GM12878 (cell line): Measurements from ENCODE around the gene NR6A1. TPM values are rescaled to one million over a fixed set of nuclear protein-coding genes. Genes with fewer than 3 reads are reported as not detected.

Source experiments
- ATAC-seq: fragments of 200-7000 bp; cut with Tn5 transposase; 3 replicates; pipeline ENCODE4 v1.9.1; 2020; ENCODE audit warnings: mild to moderate bottlenecking, moderate library complexity
- BruUV-seq: library from RNA; stranded (reverse); fragments of 400-500 nt; replicated peaks from 2 replicates; lab custom pipeline; 2021; lab: Mats Ljungman, UMichigan
- CTCF ChIA-PET: fragments of 300-600 bp; sonication (Branson Sonifier 250); formaldehyde crosslinking; extraction: SDS; loops from one replicate; lab custom pipeline; 2021; ENCODE audit warnings: inconsistent platforms; lab: Yijun Ruan, JAX
- POLR2A ChIA-PET: fragments of 350-600 bp; formaldehyde crosslinking; extraction: SDS; loops from one replicate; lab custom pipeline; 2021; ENCODE audit warnings: inconsistent platforms; lab: Charles Lee
- RAD21 ChIA-PET: fragments of 300-600 bp; sonication (Branson Sonifier 250); formaldehyde crosslinking; loops from one replicate; lab custom pipeline; 2023; ENCODE audit warnings: antibody characterized with exemption; ENCODE audit not compliant: unreplicated experiment; lab: Charles Lee
- SMC1A ChIA-PET: fragments of 300-600 bp; sonication (Branson Sonifier 250); formaldehyde crosslinking; loops from one replicate; lab custom pipeline; 2023; ENCODE audit not compliant: unreplicated experiment, uncharacterized antibody; lab: Charles Lee
- DNase-seq: peaks from one replicate; pipeline ENCODE4 v3.0.0-alpha.2; 2011; ENCODE audit warnings: low read depth, low spot score
- FAIRE-seq: peaks from 3 replicates; lab custom pipeline; 2011; peaks lifted over from hg19 to GRCh38; lab: Jason Lieb, UNC
- H2AFZ ChIP-seq: 2 replicates; pipeline ENCODE4 v1.6.0; 2011; ENCODE audit warnings: low read depth, low read length, control low read depth; ENCODE audit not compliant: control insufficient read depth
- H3K27ac ChIP-seq: 2 replicates; pipeline ENCODE4 v1.5.1; 2011; ENCODE audit warnings: control low read depth; ENCODE audit not compliant: control insufficient read depth, insufficient read depth
- H3K27me3 ChIP-seq, 2 experiments: replicated peaks in 1 of 2; 2 replicates each; pipeline versions ENCODE4 v1.6.0 to v1.6.1; 2011; ENCODE audit warnings: low read length in 1 of 2; ENCODE audit not compliant: control insufficient read depth in 2 of 2, insufficient read depth in 2 of 2
- H3K36me3 ChIP-seq, 2 experiments: 2 replicates each; pipeline ENCODE4 v1.5.1; 2011; ENCODE audit warnings: low read length in 1 of 2; ENCODE audit not compliant: control insufficient read depth in 2 of 2, insufficient read depth in 2 of 2
- H3K4me1 ChIP-seq: 2 replicates; pipeline ENCODE4 v1.6.1; 2011; ENCODE audit warnings: mild to moderate bottlenecking, low read length, moderate library complexity, mixed read lengths; ENCODE audit not compliant: control insufficient read depth, insufficient read depth
- H3K4me2 ChIP-seq: 2 replicates; pipeline ENCODE4 v1.6.0; 2011; ENCODE audit warnings: control low read depth; ENCODE audit not compliant: control insufficient read depth, insufficient read depth
- H3K4me3 ChIP-seq: fragments of 200-600 bp; sonication (generic); 2 replicates; pipeline ENCODE4 v1.5.1; 2016
- H3K79me2 ChIP-seq: 2 replicates; pipeline ENCODE4 v1.6.0; 2011; ENCODE audit warnings: low read length; ENCODE audit not compliant: control insufficient read depth, insufficient read depth
- H3K9ac ChIP-seq: 2 replicates; pipeline ENCODE4 v1.8.0; 2011; ENCODE audit warnings: low read length, control low read depth, mixed read lengths; ENCODE audit not compliant: control insufficient read depth, insufficient read depth
- H3K9me3 ChIP-seq: replicated peaks from 3 replicates; pipeline ENCODE4 v1.5.1; 2011; ENCODE audit warnings: mild to moderate bottlenecking, low read length; ENCODE audit not compliant: control insufficient read depth, insufficient read depth
- H4K20me1 ChIP-seq: 2 replicates; pipeline ENCODE4 v1.6.0; 2011; ENCODE audit not compliant: control insufficient read depth, insufficient read depth
- EP300 ChIP-seq, 2 experiments: fragments of 150-350 bp in 1 of 2; IDR thresholded peaks; 2 replicates each; pipeline ENCODE4 v1.6.1; 2011 to 2012; ENCODE audit warnings: low read depth in 2 of 2, low read length in 2 of 2, borderline replicate concordance in 1 of 2, improper control_type of control experiment in 1 of 2, inconsistent platforms in 1 of 2; ENCODE audit not compliant: control insufficient read depth in 1 of 2
- ETV6 ChIP-seq, 2 experiments: fragments of 450-650 bp in 1 of 2; IDR thresholded peaks in 1 of 2; conservative IDR thresholded peaks in 1 of 2; 2 replicates each; pipeline ENCODE4 v1.6.1; 2014; ENCODE audit warnings: antibody characterized with exemption in 1 of 2, borderline replicate concordance in 1 of 2, low read depth in 1 of 2, mild to moderate bottlenecking in 1 of 2, moderate library complexity in 1 of 2
- MEF2B ChIP-seq: fragments of 450-650 bp; IDR thresholded peaks from 2 replicates; pipeline ENCODE4 v1.6.1; 2018; ENCODE audit warnings: mild to moderate bottlenecking, moderate library complexity; ENCODE audit not compliant: partially characterized antibody, poor library complexity, severe bottlenecking
- NFYB ChIP-seq: IDR thresholded peaks from 2 replicates; pipeline ENCODE4 v1.6.1; 2011; ENCODE audit warnings: low read depth, mild to moderate bottlenecking, low read length, improper control_type of control experiment, moderate library complexity; ENCODE audit not compliant: insufficient read depth
- PML ChIP-seq: IDR thresholded peaks from 2 replicates; pipeline ENCODE4 v1.6.1; 2012; ENCODE audit warnings: low read length, inconsistent platforms
- RAD21 ChIP-seq: IDR thresholded peaks from 2 replicates; pipeline ENCODE4 v1.6.1; 2011; ENCODE audit warnings: mild to moderate bottlenecking, low read depth, low read length, moderate library complexity; ENCODE audit not compliant: insufficient read depth
- SREBF2 ChIP-seq: IDR thresholded peaks from 2 replicates; pipeline ENCODE4 v1.6.1; 2012; ENCODE audit warnings: mild to moderate bottlenecking, low read length
- TAF1 ChIP-seq: IDR thresholded peaks from 2 replicates; pipeline ENCODE4 v1.6.1; 2011; ENCODE audit warnings: mild to moderate bottlenecking, low read depth, low read length, borderline replicate concordance
- WGBS: methylation state at CpG from one replicate; pipeline ENCODE4 v1.1.6; 2016; ENCODE audit warnings: low lambda C conversion rate; ENCODE audit not compliant: insufficient replicate concordance, insufficient coverage; ENCODE audit errors: missing lambda C conversion rate; 5-methylcytosine and 5-hydroxymethylcytosine counted together
- in situ Hi-C: fragments of 300-500 bp; cut with MboI; formaldehyde crosslinking; loops from 9 replicates; pipeline ENCODE4 v1.14.3; 2018; ENCODE audit warnings: mixed read lengths
- intact Hi-C: fragments of 100-400 bp; cut with micrococcal nuclease; formaldehyde crosslinking; loops from one replicate; pipeline ENCODE4 v1.14.2; 2022; ENCODE audit not compliant: unreplicated experiment
- polyA plus RNA-seq, 11 experiments: library from polyadenylated mRNA; depleted of rRNA in 4 of 11; unstranded in 6 of 11; stranded (reverse) in 5 of 11; fragments of >200 nt; fragmentation: Nextera tagmentation in 4 of 11; fragmentation: Illumina TruSeq in 1 of 11; extraction: Ambion mirVana in 4 of 11; extraction: Trizol in 1 of 11; gene quantifications; 1 replicate in 1 of 11; 2 replicates in 10 of 11; pipeline versions ENCODE4 v1.2.1 to v1.2.3, GENCODE V29; 2011 to 2016; ENCODE audit warnings: inconsistent platforms in 2 of 11, missing spikeins in 2 of 11, low read depth in 1 of 11
- total RNA-seq, 4 experiments: library from RNA; depleted of rRNA in 3 of 4; stranded (reverse); fragments of >200 nt in 3 of 4; fragmentation: Illumina TruSeq in 1 of 4; extraction: Trizol in 1 of 4; gene quantifications; 2 replicates each; pipeline versions ENCODE4 v1.2.1 to v1.2.3, GENCODE V29; 2013 to 2021
- TF ChIP-seq, protein P1 (sequence below): IDR thresholded peaks from 2 replicates; pipeline ENCODE4 v1.6.1; 2011; ENCODE audit warnings: borderline replicate concordance, low read depth, mild to moderate bottlenecking, moderate library complexity, low read length; ENCODE audit not compliant: insufficient read depth, poor library complexity, severe bottlenecking
- TF ChIP-seq, protein P2 (sequence below): fragments of 450-650 bp; IDR thresholded peaks from 2 replicates; pipeline ENCODE4 v1.6.1; 2016; ENCODE audit warnings: mild to moderate bottlenecking

Gene NR6A1
- total and polyA plus RNA-seq, 10 of the 15 experiments (the other 5 are each of a cell fraction or from before 2014, with no cell fraction given) = 1.2 to 9.2 (median 4.6) TPM

- RAD21 ChIA-PET = interaction anchor here (0.7 kb wide), 1 partner anchor 13 kb away, joined by 3 read pairs; no protein-coding TSS in a partner anchor
- 72% methylated on average over 4 of the region's 4 CpGs for WGBS
- no peak for FAIRE-seq
Measured at GRCh38 chr9:124567362-124567761, 203.7 kb downstream of the NR6A1 start.

More at GRCh38 chr9:124567362-124567761, 203.7 kb downstream of the NR6A1 start:
- Histone ChIP-seq H3K9ac (no peak overlapping the region), H3K27ac (no peak overlapping the region), H3K9me3 (no peaks in the 10 kb centered on the region), H3K36me3 (no peaks in the 10 kb centered on the region), H3K27me3 (no peaks in the 10 kb centered on the region)
- no peak for ATAC-seq
- in situ Hi-C loops = no loop called here
- TF ChIP-seq RAD21 (no peak), MEF2B (no peak), PML (no peak), SREBF2 (no peak), NFYB (no peak), TAF1 (no peak), ETV6 (conservative IDR thresholded peaks at IDR 0.05 in 1 of 2, IDR thresholded peaks at IDR 0.05 in 1 of 2; ENCODE audit: borderline replicate concordance in 1 of 2, low read depth in 1 of 2) (no peak), EP300 (IDR thresholded peaks at IDR 0.05; ENCODE audit: borderline replicate concordance in 1 of 2, control insufficient read depth in 1 of 2, low read depth in 2 of 2, low read length in 2 of 2) (no peak)
- TF ChIP-seq, protein P1, sequence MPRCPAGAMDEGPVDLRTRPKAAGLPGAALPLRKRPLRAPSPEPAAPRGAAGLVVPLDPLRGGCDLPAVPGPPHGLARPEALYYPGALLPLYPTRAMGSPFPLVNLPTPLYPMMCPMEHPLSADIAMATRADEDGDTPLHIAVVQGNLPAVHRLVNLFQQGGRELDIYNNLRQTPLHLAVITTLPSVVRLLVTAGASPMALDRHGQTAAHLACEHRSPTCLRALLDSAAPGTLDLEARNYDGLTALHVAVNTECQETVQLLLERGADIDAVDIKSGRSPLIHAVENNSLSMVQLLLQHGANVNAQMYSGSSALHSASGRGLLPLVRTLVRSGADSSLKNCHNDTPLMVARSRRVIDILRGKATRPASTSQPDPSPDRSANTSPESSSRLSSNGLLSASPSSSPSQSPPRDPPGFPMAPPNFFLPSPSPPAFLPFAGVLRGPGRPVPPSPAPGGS = no peak
- TF ChIP-seq, protein P2, sequence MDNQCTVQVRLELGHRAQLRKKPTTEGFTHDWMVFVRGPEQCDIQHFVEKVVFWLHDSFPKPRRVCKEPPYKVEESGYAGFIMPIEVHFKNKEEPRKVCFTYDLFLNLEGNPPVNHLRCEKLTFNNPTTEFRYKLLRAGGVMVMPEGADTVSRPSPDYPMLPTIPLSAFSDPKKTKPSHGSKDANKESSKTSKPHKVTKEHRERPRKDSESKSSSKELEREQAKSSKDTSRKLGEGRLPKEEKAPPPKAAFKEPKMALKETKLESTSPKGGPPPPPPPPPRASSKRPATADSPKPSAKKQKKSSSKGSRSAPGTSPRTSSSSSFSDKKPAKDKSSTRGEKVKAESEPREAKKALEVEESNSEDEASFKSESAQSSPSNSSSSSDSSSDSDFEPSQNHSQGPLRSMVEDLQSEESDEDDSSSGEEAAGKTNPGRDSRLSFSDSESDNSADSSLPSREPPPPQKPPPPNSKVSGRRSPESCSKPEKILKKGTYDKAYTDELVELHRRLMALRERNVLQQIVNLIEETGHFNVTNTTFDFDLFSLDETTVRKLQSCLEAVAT = no peak
- TF ChIP-seq, all 136 proteins: peak for 0
- H3K4me1 ChIP-seq = no peaks in the 10 kb centered on the region
- SMC1A ChIA-PET = interaction anchor here (0.8 to 1.2 kb wide), 2 partner anchors 9 to 16 kb away, joined by 3 read pairs; no protein-coding TSS in a partner anchor
- POLR2A ChIA-PET = interaction anchor here (0.7 kb wide), 1 partner anchor 994 kb away, joined by 4 read pairs; no protein-coding TSS in a partner anchor
- CTCF ChIA-PET = interaction anchor here (0.7 to 1.7 kb wide), 2 partner anchors 16 to 101 kb away, joined by 3 to 4 read pairs; no protein-coding TSS in a partner anchor
- DNase-seq = no peak
- BruUV-seq = no TSS peak
- intact Hi-C loops = no loop called here
- no peak overlapping the region for H3K4me2 ChIP-seq
- H4K20me1 ChIP-seq = no peaks in the 10 kb centered on the region
- no peak overlapping the region for H3K4me3 ChIP-seq
- H3K79me2 ChIP-seq = no peaks in the 10 kb centered on the region
- no peak overlapping the region for H2AFZ ChIP-seq
